ENCODE data around the gene KCTD12. TPM values are rescaled to one million over a fixed set of nuclear protein-coding genes. Genes with fewer than 3 reads are reported as not detected.

Gene KCTD12
- total RNA-seq, 2 donors from 2014 or later = 21.5 to 111 TPM

GRCh38 chr13:76853921-76854608 is 32.1 kb downstream of the KCTD12 start:
- Histone ChIP-seq H3K36me3 (no peaks in the 10 kb centered on the region), H3K4me1 (replicated peaks) (no peaks in the 10 kb centered on the region), H3K4me3 (no peak overlapping the region), H3K27ac (no peak overlapping the region), H3K9me3 (no peaks in the 10 kb centered on the region), H3K27me3 (replicated peaks; ENCODE audit: insufficient read depth) (no peaks in the 10 kb centered on the region)
- intact Hi-C loops (cut with DNase I) = no loop called here
- TF ChIP-seq CTCF (IDR thresholded peaks at IDR 0.05) = no peak
- no peak for TF ChIP-seq POLR2AphosphoS5 (IDR thresholded peaks at IDR 0.05)
- no peak for TF ChIP-seq POLR2A (IDR thresholded peaks at IDR 0.05)
- 80% methylated on average over 4 of the region's 4 CpGs for WGBS
- no peak for DNase-seq (ENCODE audit: low spot score)

GRCh38 chr13:76853481-76853880 is 32.7 kb downstream of the KCTD12 start:
- Histone ChIP-seq H3K27me3 (replicated peaks; ENCODE audit: insufficient read depth) (no peaks in the 10 kb centered on the region), H3K9me3 (no peaks in the 10 kb centered on the region), H3K4me3 (no peak overlapping the region), H3K4me1 (replicated peaks) (no peaks in the 10 kb centered on the region), H3K27ac (no peak overlapping the region), H3K36me3 (no peaks in the 10 kb centered on the region)
- no peak for DNase-seq (ENCODE audit: low spot score)
- intact Hi-C loops (cut with DNase I) = no loop called here
- TF ChIP-seq POLR2A (IDR thresholded peaks at IDR 0.05) (no peak), CTCF (IDR thresholded peaks at IDR 0.05) (no peak), POLR2AphosphoS5 (IDR thresholded peaks at IDR 0.05) (no peak)
- 83% methylated on average over 1 of the region's 1 CpG for WGBS

- WGBS = 60% methylated on average over 2 of the region's 2 CpGs
- intact Hi-C loops (cut with DNase I) = no loop called here
- no peak overlapping the region for H3K27ac ChIP-seq
- H3K4me1 ChIP-seq (replicated peaks) = no peaks in the 10 kb centered on the region
- H3K9me3 ChIP-seq = no peaks in the 10 kb centered on the region
- H3K36me3 ChIP-seq = no peaks in the 10 kb centered on the region
- no peaks in the 10 kb centered on the region for H3K27me3 ChIP-seq (replicated peaks; ENCODE audit: insufficient read depth)
- DNase-seq (ENCODE audit: low spot score) = no peak
- H3K4me3 ChIP-seq = no peak overlapping the region
- no peak for TF ChIP-seq POLR2AphosphoS5 (IDR thresholded peaks at IDR 0.05)
- TF ChIP-seq CTCF (IDR thresholded peaks at IDR 0.05) = no peak
- TF ChIP-seq POLR2A (IDR thresholded peaks at IDR 0.05) = no peak
These were observed 33.2 kb downstream of the KCTD12 start for GRCh38 chr13:76852986-76853385.

- Histone ChIP-seq H3K4me1 (replicated peaks) (no peaks in the 10 kb centered on the region), H3K27ac (no peak overlapping the region), H3K27me3 (replicated peaks; ENCODE audit: insufficient read depth) (no peaks in the 10 kb centered on the region), H3K9me3 (no peaks in the 10 kb centered on the region), H3K36me3 (no peaks in the 10 kb centered on the region), H3K4me3 (no peak overlapping the region)
- no peak for TF ChIP-seq POLR2A (IDR thresholded peaks at IDR 0.05)
- TF ChIP-seq CTCF (IDR thresholded peaks at IDR 0.05) = no peak
- no peak for TF ChIP-seq POLR2AphosphoS5 (IDR thresholded peaks at IDR 0.05)
- 97% methylated on average over 4 of the region's 4 CpGs for WGBS
- DNase-seq (ENCODE audit: low spot score) = no peak
- intact Hi-C loops (cut with DNase I) = no loop called here
These were observed 34.2 kb downstream of the KCTD12 start for GRCh38 chr13:76851961-76852360.

GRCh38 chr13:76849493-76849892 is 36.7 kb downstream of the KCTD12 start:
- no peaks in the 10 kb centered on the region for H3K36me3 ChIP-seq
- no peak overlapping the region for H3K27ac ChIP-seq
- H3K4me1 ChIP-seq (replicated peaks) = no peaks in the 10 kb centered on the region
- TF ChIP-seq CTCF (IDR thresholded peaks at IDR 0.05) (no peak), POLR2AphosphoS5 (IDR thresholded peaks at IDR 0.05) (no peak), POLR2A (IDR thresholded peaks at IDR 0.05) (no peak)
- intact Hi-C loops (cut with DNase I) = no loop called here
- no peaks in the 10 kb centered on the region for H3K9me3 ChIP-seq
- no peaks in the 10 kb centered on the region for H3K27me3 ChIP-seq (replicated peaks; ENCODE audit: insufficient read depth)
- DNase-seq (ENCODE audit: low spot score) = no peak
- 97% methylated on average over 6 of the region's 6 CpGs for WGBS
- H3K4me3 ChIP-seq = no peak overlapping the region

All from prostate gland (tissue), 2 donors.